Aorta (tissue), 5 donors: ENCODE results near the gene TNIP2. TPM values are rescaled to one million over a fixed set of nuclear protein-coding genes. Genes with fewer than 3 reads are reported as not detected.
"Not testable (repeated sequence)": the region's sequence is repeated elsewhere in the genome, so short reads cannot be mapped to it uniquely, and the experiment has no call there.

ENCODE experiments used
- ATAC-seq: fragments of 200-7000 bp; cut with Tn5 transposase; one replicate; pipeline ENCODE4 v1.9.1; 2022; ENCODE audit warnings: moderate library complexity; ENCODE audit not compliant: low FRiP score
- DNase-seq, 2 donors: peaks; one replicate each; pipeline ENCODE4 v3.0.0-alpha.2; 2020
- H3K27ac ChIP-seq, 2 donors: one replicate each; pipeline ENCODE4 v1.5.1; 2013; ENCODE audit warnings: low read length in 2 of 2, mild to moderate bottlenecking in 2 of 2, moderate library complexity in 2 of 2, control low read depth in 1 of 2, inconsistent platforms in 1 of 2, low read depth in 1 of 2
- H3K27me3 ChIP-seq, 2 donors: one replicate each; pipeline ENCODE4 v1.6.1; 2013; ENCODE audit warnings: control low read depth in 1 of 2, low read length in 1 of 2, mild to moderate bottlenecking in 1 of 2, moderate library complexity in 1 of 2; ENCODE audit not compliant: insufficient read depth in 2 of 2, control insufficient read depth in 1 of 2
- H3K36me3 ChIP-seq, 2 donors: one replicate each; pipeline ENCODE4 v1.6.1; 2013; ENCODE audit warnings: control low read depth in 1 of 2, low read length in 1 of 2, mild to moderate bottlenecking in 1 of 2; ENCODE audit not compliant: insufficient read depth in 2 of 2, control insufficient read depth in 1 of 2
- H3K4me1 ChIP-seq, 2 donors: one replicate each; pipeline ENCODE4 v1.6.1; 2013; ENCODE audit warnings: low read length in 2 of 2, control low read depth in 1 of 2, mild to moderate bottlenecking in 1 of 2, moderate library complexity in 1 of 2; ENCODE audit not compliant: insufficient read depth in 2 of 2, control insufficient read depth in 1 of 2
- H3K4me3 ChIP-seq, 2 donors: one replicate each; pipeline ENCODE4 v1.5.1; 2013; ENCODE audit warnings: low read length in 2 of 2, control low read depth in 1 of 2, mild to moderate bottlenecking in 1 of 2
- H3K9me3 ChIP-seq: one replicate; pipeline ENCODE4 v1.6.1; 2013; ENCODE audit warnings: mild to moderate bottlenecking, low read length; ENCODE audit not compliant: control insufficient read depth
- WGBS, 2 donors: extraction: QIAGEN DNeasy Blood & Tissue Kit; methylation state at CpG; one replicate each; pipeline ENCODE4 v1.1.7; 2013; 5-methylcytosine and 5-hydroxymethylcytosine counted together
- intact Hi-C, 2 donors: fragments of 100-400 bp; cut with DNase I; formaldehyde crosslinking; loops; one replicate each; pipeline versions ENCODE4 v1.14.2 to v1.15.0; 2022
- polyA plus RNA-seq, 2 donors: library from polyadenylated mRNA; stranded (reverse); fragments of 200-250 nt; gene quantifications; one replicate each; pipeline ENCODE4 v1.2.3, GENCODE V29; 2013
- total RNA-seq, 2 donors: library from RNA; stranded (reverse); fragmentation: NEBNext Ultra II Directional; extraction: Animal tissue kit (Norgen Biotek cat#: 25700); gene quantifications; one replicate each; pipeline ENCODE4 v1.2.1, GENCODE V29; 2021
- donor health status: healthy with polysubstance abuse.
- donor health status: Bipolar disorder and iron deficiency.
- donor health status: DM: no; HTN: no; CAD: no.
- donor health status: DM: no; HTN: no; CAD: no.
- donor health status: DM: yes; HTN: yes; CAD: no.

TNIP2 gene
- total and polyA plus RNA-seq, 4 donors = 37.2 to 43.8 (median 38.4) TPM

- Histone ChIP-seq H3K27me3 (no peaks in the 10 kb centered on the region), H3K4me3 (no peak overlapping the region), H3K9me3 (no peaks in the 10 kb centered on the region), H3K36me3 (peaks cover 0 to 7% of the 10 kb centered on the region in 2 donors), H3K4me1 (no peaks in the 10 kb centered on the region), H3K27ac (no peak overlapping the region)
- intact Hi-C loops = no loop called here
- WGBS, 2 donors = 89 to 90% methylated on average over 21 of the region's 21 CpGs
- DNase-seq (peak; percentile 37 to 58), ATAC-seq (no peak)
Measured at GRCh38 chr4:2743518-2744445, 12.4 kb downstream of the TNIP2 start.

- no peak overlapping the region for H3K4me3 ChIP-seq
- H3K36me3 ChIP-seq = peaks cover 0 to 7% of the 10 kb centered on the region in 2 donors
- ATAC-seq (no peak), DNase-seq (peak in 1 of 2 donors; percentile 23)
- intact Hi-C loops = no loop called here
- H3K27me3 ChIP-seq = no peaks in the 10 kb centered on the region
- WGBS, 2 donors = 77 to 81% methylated on average over 6 of the region's 6 CpGs
- H3K27ac ChIP-seq = no peak overlapping the region
- H3K4me1 ChIP-seq = no peaks in the 10 kb centered on the region
- no peaks in the 10 kb centered on the region for H3K9me3 ChIP-seq
Measured at GRCh38 chr4:2742823-2743517, 13.2 kb downstream of the TNIP2 start.

GRCh38 chr4:2742081-2742822 lies 13.9 kb downstream of the TNIP2 start:
- intact Hi-C loops = no loop called here
- H3K9me3 ChIP-seq = no peaks in the 10 kb centered on the region
- peak overlapping the region in 1 of 2 donors; percentile 25 for H3K27ac ChIP-seq
- peaks cover 0 to 4% of the 10 kb centered on the region in 2 donors for H3K36me3 ChIP-seq
- H3K4me3 ChIP-seq = no peak overlapping the region
- no peaks in the 10 kb centered on the region for H3K4me1 ChIP-seq
- H3K27me3 ChIP-seq = no peaks in the 10 kb centered on the region
- ATAC-seq (no peak), DNase-seq (peak; percentile 35 to 69)
- WGBS, 2 donors = 86 to 94% methylated on average over 27 of the region's 27 CpGs

- Histone ChIP-seq H3K4me1 (no peaks in the 10 kb centered on the region), H3K27ac (peak overlapping the region in 1 of 2 donors; percentile 8), H3K27me3 (no peaks in the 10 kb centered on the region), H3K9me3 (no peaks in the 10 kb centered on the region), H3K36me3 (peaks cover 0 to 4% of the 10 kb centered on the region in 2 donors), H3K4me3 (no peak overlapping the region)
- intact Hi-C loops = no loop called here
- ATAC-seq (peak; percentile 27), DNase-seq (peak; percentile 44 to 82)
- 57 to 62% methylated on average over 9 of the region's 9 CpGs for WGBS, 2 donors
Measured at GRCh38 chr4:2741626-2742025, 14.5 kb downstream of the TNIP2 start.

- H3K27me3 ChIP-seq, intact Hi-C loops, H3K4me3 ChIP-seq, H3K4me1 ChIP-seq, H3K36me3 ChIP-seq, ATAC-seq, H3K27ac ChIP-seq, H3K9me3 ChIP-seq: not testable (repeated sequence)
- WGBS, 2 donors = 95 to 97% methylated on average over 2 of the region's 2 CpGs
- peak in 1 of 2 donors; percentile 14 for DNase-seq
Measured at GRCh38 chr4:2738296-2738695, 17.8 kb downstream of the TNIP2 start.

GRCh38 chr4:2735869-2736268 lies 20.3 kb downstream of the TNIP2 start:
- no peaks in the 10 kb centered on the region for H3K4me1 ChIP-seq
- H3K4me3 ChIP-seq = no peak overlapping the region
- DNase-seq (no peak), ATAC-seq (no peak)
- H3K27ac ChIP-seq = no peak overlapping the region
- no peaks in the 10 kb centered on the region for H3K9me3 ChIP-seq
- intact Hi-C loops = no loop called here
- H3K36me3 ChIP-seq = peaks cover 0 to 6% of the 10 kb centered on the region in 2 donors
- no peaks in the 10 kb centered on the region for H3K27me3 ChIP-seq

GRCh38 chr4:2734612-2735011 lies 21.5 kb downstream of the TNIP2 start:
- Histone ChIP-seq H3K4me1 (no peaks in the 10 kb centered on the region), H3K36me3 (peaks cover 0 to 6% of the 10 kb centered on the region in 2 donors)

GRCh38 chr4:2733844-2734574 lies 22.1 kb downstream of the TNIP2 start:
- Histone ChIP-seq H3K27ac (no peak overlapping the region), H3K4me3 (no peak overlapping the region), H3K9me3 (no peaks in the 10 kb centered on the region), H3K36me3 (peaks cover 0 to 8% of the 10 kb centered on the region in 2 donors), H3K4me1 (no peaks in the 10 kb centered on the region), H3K27me3 (no peaks in the 10 kb centered on the region)
- 88 to 91% methylated on average over 2 of the region's 2 CpGs for WGBS, 2 donors
- DNase-seq (peak in 1 of 2 donors; percentile 53), ATAC-seq (peak; percentile 45)
- intact Hi-C loops = no loop called here

More at GRCh38 chr4:2734612-2735011, 21.5 kb downstream of the TNIP2 start:
- ATAC-seq (no peak), DNase-seq (no peak)
- H3K9me3 ChIP-seq = no peaks in the 10 kb centered on the region
- H3K27ac ChIP-seq = no peak overlapping the region
- 95 to 100% methylated on average over 1 of the region's 1 CpG for WGBS, 2 donors
- intact Hi-C loops = no loop called here
- no peak overlapping the region for H3K4me3 ChIP-seq
- H3K27me3 ChIP-seq = no peaks in the 10 kb centered on the region
